CD4-positive, alpha-beta T cell (primary cell): Measurements from ENCODE around the gene PJVK. TPM values are rescaled to one million over a fixed set of nuclear protein-coding genes. Genes with fewer than 3 reads are reported as not detected.

Experiments used
- ATAC-seq: fragments of 200-7000 bp; cut with Tn5 transposase; one replicate; pipeline ENCODE4 v1.10.0; 2022; ENCODE audit warnings: mild to moderate bottlenecking; ENCODE audit not compliant: poor library complexity
- CTCF ChIA-PET: fragments of 350-600 bp; sonication (Branson Sonifier 250); formaldehyde crosslinking; loops from one replicate; lab custom pipeline; 2021; ENCODE audit warnings: antibody characterized with exemption, inconsistent platforms; lab: Charles Lee
- POLR2A ChIA-PET: fragments of 350-600 bp; sonication (Branson Sonifier 250); formaldehyde crosslinking; loops from one replicate; lab custom pipeline; 2021; ENCODE audit warnings: antibody characterized with exemption, inconsistent platforms; lab: Charles Lee
- DNase-seq, 14 experiments: peaks; one replicate each; pipeline ENCODE4 v3.0.0-alpha.2; 2013 to 2020; ENCODE audit warnings: mixed read lengths in 2 of 14
- H3K27ac ChIP-seq, 2 donors: one replicate each; pipeline versions ENCODE4 v1.5.1 to v1.7.0; 2013; ENCODE audit warnings: low read length in 2 of 2, low read depth in 1 of 2, mild to moderate bottlenecking in 1 of 2
- H3K27me3 ChIP-seq, 2 experiments: 1 replicate in 1 of 2; 2 replicates in 1 of 2; pipeline versions ENCODE4 v1.6.1 to v1.7.0; 2013; ENCODE audit warnings: low read length in 2 of 2, control low read depth in 1 of 2, mild to moderate bottlenecking in 1 of 2, moderate library complexity in 1 of 2; ENCODE audit not compliant: insufficient read depth in 2 of 2, control insufficient read depth in 1 of 2
- H3K36me3 ChIP-seq: one replicate; pipeline ENCODE4 v1.6.1; 2013; ENCODE audit warnings: low read length, control low read depth; ENCODE audit not compliant: insufficient read depth
- H3K4me1 ChIP-seq: one replicate; pipeline ENCODE4 v1.6.1; 2013; ENCODE audit warnings: low read length, control low read depth; ENCODE audit not compliant: insufficient read depth
- H3K4me3 ChIP-seq: one replicate; pipeline ENCODE4 v1.5.1; 2013; ENCODE audit warnings: mild to moderate bottlenecking, low read length, moderate library complexity
- H3K9me3 ChIP-seq, 2 experiments: 1 replicate in 1 of 2; 2 replicates in 1 of 2; pipeline versions ENCODE4 v1.6.1 to v1.7.0; 2013; ENCODE audit warnings: low read length in 2 of 2, mild to moderate bottlenecking in 2 of 2, control low read depth in 1 of 2, moderate library complexity in 1 of 2; ENCODE audit not compliant: control insufficient read depth in 1 of 2, insufficient read depth in 1 of 2
- H3K27ac Mint-ChIP-seq: one replicate; pipeline ENCODE4 v1.8.0; 2020; ENCODE audit warnings: mixed read lengths
- H3K27me3 Mint-ChIP-seq: one replicate; pipeline ENCODE4 v1.8.0; 2021; ENCODE audit warnings: mixed read lengths
- H3K36me3 Mint-ChIP-seq: one replicate; pipeline ENCODE4 v1.8.0; 2021; ENCODE audit warnings: low read depth, mixed read lengths
- H3K4me1 Mint-ChIP-seq: one replicate; pipeline ENCODE4 v1.8.0; 2021; ENCODE audit warnings: low read depth, mixed read lengths
- H3K4me3 Mint-ChIP-seq: one replicate; pipeline ENCODE4 v1.8.0; 2020; ENCODE audit warnings: mild to moderate bottlenecking, mixed read lengths
- H3K9me3 Mint-ChIP-seq: one replicate; pipeline ENCODE4 v1.8.0; 2020; ENCODE audit warnings: mixed read lengths
- CTCF ChIP-seq: fragments of 200-600 bp; IDR thresholded peaks from one replicate; pipeline ENCODE4 v1.8.0; 2022; ENCODE audit warnings: antibody characterized with exemption, mild to moderate bottlenecking
- intact Hi-C, 2 experiments: fragments of 100-400 bp; cut with DNase I in 1 of 2; cut with micrococcal nuclease in 1 of 2; formaldehyde crosslinking; loops; one replicate each; pipeline versions ENCODE4 v1.15.1 to v1.9.0; 2023 to 2025; cut with DNase I, micrococcal nuclease
- total RNA-seq, 174 experiments: library from RNA in 2 of 174; stranded (reverse) in 2 of 174; gene quantifications; one replicate each; pipeline ENCODE4 v1.2.3 and lab custom pipeline; 2021 to 2026

The PJVK gene
- total RNA-seq, 2 experiments from 2014 or later, result 3.8 to 4.2 TPM

DNA sequence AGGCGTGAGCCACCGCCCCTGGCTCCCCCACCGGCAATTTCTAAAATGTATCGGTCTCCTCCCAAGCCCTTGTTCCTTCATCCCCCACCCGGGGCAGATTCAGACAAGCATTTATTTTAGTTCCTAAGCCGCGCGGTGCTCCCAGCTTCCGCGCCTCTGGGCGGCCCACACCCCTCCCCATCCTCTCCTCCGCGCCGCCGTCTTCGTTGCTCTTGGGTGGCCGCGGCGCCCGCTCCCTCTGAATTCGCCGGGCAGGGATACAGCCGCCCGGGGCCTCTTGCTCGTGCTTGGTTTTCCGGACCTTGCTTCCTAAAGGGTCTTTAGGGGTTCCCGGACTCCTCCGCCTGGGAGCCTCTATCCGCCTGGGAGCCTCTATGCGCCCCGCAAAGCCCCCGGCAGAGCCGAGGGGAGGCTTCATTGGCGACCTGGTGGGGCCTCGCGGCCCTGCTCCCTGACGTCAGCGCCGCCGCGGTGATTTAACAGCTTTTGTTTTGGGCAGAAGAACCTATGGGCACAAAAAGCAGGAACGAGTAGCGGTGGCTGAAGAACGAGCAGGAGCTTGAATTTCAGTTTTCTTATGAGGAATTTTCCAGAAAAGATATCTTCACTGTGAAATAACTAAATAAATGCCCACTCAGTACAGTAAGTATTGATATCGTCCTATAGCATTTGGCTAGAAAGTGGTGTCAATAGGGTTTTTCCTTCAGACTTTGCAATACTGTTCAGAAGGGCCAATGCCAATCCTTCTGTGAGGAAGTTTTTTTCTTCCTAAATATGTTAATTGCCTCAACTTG is 37.5 kb upstream of the PJVK start:
- Mint-ChIP-seq H3K36me3 (no peaks in the 10 kb centered on the region), H3K27ac (peak overlapping the region; percentile 81), H3K4me1 (peaks cover 26% of the 10 kb centered on the region), H3K27me3 (no peaks in the 10 kb centered on the region), H3K4me3 (peak overlapping the region; percentile 91), H3K9me3 (no peaks in the 10 kb centered on the region)
- CTCF ChIA-PET, result interaction anchor here (1.3 to 2.4 kb wide), 12 partner anchors 10 to 107 kb away, joined by 3 to 24 read pairs (median 7); partner anchors contain the start of genes PJVK and PRKRA
- Histone ChIP-seq H3K9me3 (no peaks in the 10 kb centered on the region), H3K36me3 (no peaks in the 10 kb centered on the region), H3K27me3 (no peaks in the 10 kb centered on the region), H3K4me1 (peaks cover 12% of the 10 kb centered on the region), H3K27ac (peak overlapping the region; percentile 65 to 86), H3K4me3 (peak overlapping the region; percentile 77)
- POLR2A ChIA-PET, result interaction anchor here (1.0 to 3.0 kb wide), 4 partner anchors 9 to 37 kb away, joined by 3 to 45 read pairs (median 7); partner anchors contain the start of genes PJVK and PRKRA
- peak; percentile 40 to 84 (median 66) for DNase-seq
- ATAC-seq, result peak; percentile 80
- TF ChIP-seq CTCF, result no peak
- intact Hi-C loops, result loop anchor here (2.0 kb wide), 3 partner anchors 17 to 301 kb away; partner anchors contain the start of gene RBM45 (in 1 of the 2)

GRCh38 chr2:178414266-178415247 is 36.6 kb upstream of the PJVK start:
- Mint-ChIP-seq H3K4me3 (peak overlapping the region; percentile 91), H3K9me3 (no peaks in the 10 kb centered on the region), H3K27ac (peak overlapping the region; percentile 81), H3K36me3 (no peaks in the 10 kb centered on the region), H3K4me1 (peaks cover 26% of the 10 kb centered on the region), H3K27me3 (no peaks in the 10 kb centered on the region)
- TF ChIP-seq CTCF, result peak; percentile 82
- DNase-seq (peak; percentile 48 to 89 (median 60)), ATAC-seq (peak; percentile 64)
- Histone ChIP-seq H3K36me3 (no peaks in the 10 kb centered on the region), H3K27ac (peak overlapping the region; percentile 65 to 86), H3K9me3 (no peaks in the 10 kb centered on the region), H3K4me3 (peak overlapping the region; percentile 77), H3K27me3 (no peaks in the 10 kb centered on the region), H3K4me1 (peaks cover 12% of the 10 kb centered on the region)
- ChIA-PET CTCF (interaction anchor here (0.6 to 2.4 kb wide), 20 partner anchors 9 to 302 kb away, joined by 3 to 24 read pairs (median 4); partner anchors contain the start of genes PJVK, PRKRA and RBM45), POLR2A (interaction anchor here (0.7 to 3.0 kb wide), 7 partner anchors 10 to 46 kb away, joined by 3 to 45 read pairs (median 3); partner anchors contain the start of genes PJVK and PRKRA)
- intact Hi-C loops, result loop anchor here (2.0 to 5.0 kb wide), 4 partner anchors 18 to 507 kb away; partner anchors contain the start of gene RBM45 (in 2 of the 2)

- H3K36me3 Mint-ChIP-seq, result no peaks in the 10 kb centered on the region
- Histone ChIP-seq H3K36me3 (no peaks in the 10 kb centered on the region), H3K4me3 (no peak overlapping the region), H3K27ac (no peak overlapping the region), H3K4me1 (peaks cover 12% of the 10 kb centered on the region), H3K27me3 (no peaks in the 10 kb centered on the region), H3K9me3 (no peaks in the 10 kb centered on the region)
- H3K4me1 Mint-ChIP-seq, result peaks cover 26% of the 10 kb centered on the region
- H3K27ac Mint-ChIP-seq, result no peak overlapping the region
- intact Hi-C loops, result loop anchor here (2.0 to 5.0 kb wide), 4 partner anchors 19 to 509 kb away; partner anchors contain the start of gene RBM45 (in 2 of the 2)
- no peaks in the 10 kb centered on the region for H3K9me3 Mint-ChIP-seq
- no peak for TF ChIP-seq CTCF
- ATAC-seq, result no peak
- ChIA-PET POLR2A (no interaction called here), CTCF (no interaction called here)
- DNase-seq, result no peak
- H3K4me3 Mint-ChIP-seq, result no peak overlapping the region
- H3K27me3 Mint-ChIP-seq, result no peaks in the 10 kb centered on the region
Observed at GRCh38 chr2:178415979-178416378, 35.2 kb upstream of the PJVK start.
